Heart right ventricle (tissue), 16 donors: ENCODE data around the gene ADAT1. TPM values are rescaled to one million over a fixed set of nuclear protein-coding genes. Genes with fewer than 3 reads are reported as not detected.

Source experiments
- ATAC-seq, 8 donors: fragments of 200-7000 bp; cut with Tn5 transposase; one replicate each; pipeline ENCODE4 v1.9.1; 2020; ENCODE audit warnings: mild to moderate bottlenecking in 8 of 8, moderate library complexity in 8 of 8, moderate number of reproducible peaks in 1 of 8
- DNase-seq, 2 donors: peaks; one replicate each; pipeline ENCODE4 v3.0.0-alpha.2; 2020
- H3K27ac ChIP-seq, 10 donors: fragments of 200-600 bp; sonication (generic) in 2 of 10; one replicate each; pipeline versions ENCODE4 v1.5.0 to v1.8.0; 2020 to 2022; ENCODE audit warnings: mild to moderate bottlenecking in 3 of 10
- H3K27me3 ChIP-seq, 7 donors: fragments of 200-600 bp; one replicate each; pipeline ENCODE4 v1.8.0; 2021 to 2022; ENCODE audit warnings: mild to moderate bottlenecking in 2 of 7
- H3K36me3 ChIP-seq, 9 donors: fragments of 200-600 bp; sonication (generic) in 1 of 9; one replicate each; pipeline versions ENCODE4 v1.5.0 to v1.8.0; 2020 to 2022; ENCODE audit warnings: mild to moderate bottlenecking in 2 of 9
- H3K4me1 ChIP-seq, 9 donors: fragments of 200-600 bp; sonication (generic) in 1 of 9; one replicate each; pipeline versions ENCODE4 v1.5.0 to v1.8.0; 2020 to 2022; ENCODE audit warnings: mild to moderate bottlenecking in 4 of 9
- H3K4me3 ChIP-seq, 10 donors: fragments of 200-600 bp; sonication (generic) in 2 of 10; one replicate each; pipeline versions ENCODE4 v1.5.0 to v1.8.0; 2020 to 2022; ENCODE audit warnings: mild to moderate bottlenecking in 7 of 10, moderate library complexity in 2 of 10
- H3K9me3 ChIP-seq, 11 donors: fragments of 200-600 bp in 10 of 11; sonication (generic) in 2 of 11; one replicate each; pipeline versions ENCODE4 v1.5.0 to v1.8.0; 2013 to 2022; ENCODE audit warnings: mild to moderate bottlenecking in 2 of 11, control low read depth in 1 of 11, moderate library complexity in 1 of 11
- CTCF ChIP-seq, 9 donors: fragments of 200-600 bp; sonication (generic) in 2 of 9; IDR thresholded peaks; one replicate each; pipeline versions ENCODE4 v1.5.0 to v1.8.0; 2021 to 2022; ENCODE audit warnings: antibody characterized with exemption in 9 of 9, mild to moderate bottlenecking in 5 of 9, moderate library complexity in 1 of 9
- WGBS, 2 donors: extraction: QIAGEN DNeasy Blood & Tissue Kit; methylation state at CpG; one replicate each; pipeline ENCODE4 v1.1.7; 2013; ENCODE audit warnings: inconsistent platforms in 1 of 2; 5-methylcytosine and 5-hydroxymethylcytosine counted together
- intact Hi-C, 10 donors: fragments of 100-400 bp; cut with DNase I; formaldehyde crosslinking; loops; one replicate each; pipeline versions ENCODE4 v1.11.1 to v1.14.2; 2022
- polyA plus RNA-seq, 2 donors: library from polyadenylated mRNA; stranded (reverse); fragments of 200-250 nt; gene quantifications; one replicate each; pipeline ENCODE4 v1.2.3, GENCODE V29; 2013
- total RNA-seq, 10 donors: library from RNA; stranded (reverse); fragmentation: NEBNext Ultra II Directional in 3 of 10; extraction: Animal tissue kit (Norgen Biotek cat#: 25700) in 3 of 10; gene quantifications; one replicate each; pipeline versions ENCODE4 v1.2.1 to v1.2.4, GENCODE V29; 2021 to 2023
- donor health status: Arrhythmogenic right ventricular cardiomyopathy.
- donor health status: ischemic (EF 13 %, LVEDD 7.1; RV severe dilation, severe dysfunction).
- donor health status: healthy with polysubstance abuse.
- donor health status: DM: no; HTN: yes; CAD: no.
- donor health status: DM: no; HTN: no; CAD: no.
- donor health status: ischemic (EF 25% LVEDD 6.9; RV normal size, moderate dysfunction).
- donor health status: ischemic (EF 25% LVEDD 5.7; RV mildly dilated, moderate dysfunction).
- donor health status: healthy.
- donor health status: DM: yes; HTN: yes; CAD: no.
- donor health status: Ischemic cardiomyopathy.
- donor health status: ischemic (EF 35%, LVEDD 5.7; RV mildly dilated, moderate dysfunction).
- donor health status: nonischemic (EF 11% LVEDD 7.7; RV severe dilation, severe dysfunction).
- donor health status: DM: yes; HTN: yes; CAD: no.
- donor health status: PGD.
- donor health status: ischemic (EF 29% LVEDD 5.4; RV normal size, mild dysfunction).
- donor health status: nonischemic (EF 23%, LVEDD 6.1; RV moderate dilation, normal function).

The ADAT1 gene
- total and polyA plus RNA-seq, 12 donors = 6.1 to 30.6 (median 20.5) TPM

GRCh38 chr16:75558846-75559401 lies 64.2 kb downstream of the ADAT1 start:
- DNase-seq (no peak), ATAC-seq (no peak)
- 73% methylated on average over 2 of the region's 2 CpGs for WGBS, 2 donors
- Histone ChIP-seq H3K4me1 (peaks cover 4 to 27% (median 10%) of the 10 kb centered on the region in 9 donors), H3K27me3 (no peaks in the 10 kb centered on the region), H3K36me3 (no peaks in the 10 kb centered on the region), H3K27ac (no peak overlapping the region), H3K4me3 (no peak overlapping the region), H3K9me3 (no peaks in the 10 kb centered on the region)
- TF ChIP-seq CTCF (IDR thresholded peaks at IDR 0.05) = no peak
- intact Hi-C loops = loop anchor here in 3 of 10 donors (5.0 to 10.0 kb wide), 4 partner anchors 42 to 88 kb away; partner anchors contain the start of genes ADAT1 (in 1 of the 3), KARS1 (in 1 of the 3) and TERF2IP (in 1 of the 3)

- no peaks in the 10 kb centered on the region for H3K27me3 ChIP-seq
- H3K9me3 ChIP-seq = no peaks in the 10 kb centered on the region
- no peaks in the 10 kb centered on the region for H3K36me3 ChIP-seq
- peak overlapping the region; percentile 51 to 90 (median 86) for H3K27ac ChIP-seq
- intact Hi-C loops = loop anchor here in 4 of 10 donors (1.0 to 10.0 kb wide), 6 partner anchors 33 to 91 kb away; partner anchors contain the start of genes ADAT1 (in 2 of the 4), KARS1 (in 1 of the 4) and TERF2IP (in 1 of the 4)
- DNase-seq = no peak
- H3K4me3 ChIP-seq = peak overlapping the region in 9 of 10 donors; percentile 68 to 89 (median 73)
- peak in 2 of 8 donors; percentile 1 for ATAC-seq
- TF ChIP-seq CTCF (IDR thresholded peaks at IDR 0.05) = no peak
- H3K4me1 ChIP-seq = peaks cover 5 to 38% (median 15%) of the 10 kb centered on the region in 9 donors
- WGBS, 2 donors = 28 to 36% methylated on average over 16 of the region's 16 CpGs
These were observed 66.6 kb downstream of the ADAT1 start for GRCh38 chr16:75556431-75556950.

GRCh38 chr16:75555707-75556430 lies 67.2 kb downstream of the ADAT1 start, which contains the start of gene TMEM231:
TSS of gene TMEM231 (minus strand) at chr16:75556252. CDS start at chr16:75556209, 43 bp downstream.
- ATAC-seq (peak; percentile 96 to 97 (median 97)), DNase-seq (peak; percentile 98)
- no peaks in the 10 kb centered on the region for H3K27me3 ChIP-seq
- peak within 1 kb of the TSS; percentile 47 to 89 (median 72) for H3K4me3 ChIP-seq
- 0% methylated on average over 75 of the region's 75 CpGs for WGBS, 2 donors
- no peaks in the 10 kb centered on the region for H3K36me3 ChIP-seq
- H3K27ac ChIP-seq = peak within 1 kb of the TSS; percentile 57 to 90 (median 86)
- TF ChIP-seq CTCF (IDR thresholded peaks at IDR 0.05) = peak in 1 of 9 donors; percentile 15
- intact Hi-C loops = loop anchor here in 4 of 10 donors (1.0 to 10.0 kb wide), 7 partner anchors 10 to 91 kb away; partner anchors contain the start of genes ADAT1 (in 2 of the 4), GABARAPL2 (in 1 of the 4), KARS1 (in 1 of the 4) and TERF2IP (in 1 of the 4)
- H3K4me1 ChIP-seq = peaks cover 5 to 43% (median 15%) of the 10 kb centered on the region in 9 donors
- H3K9me3 ChIP-seq = no peaks in the 10 kb centered on the region

- Histone ChIP-seq H3K27ac (peak overlapping the region; percentile 43 to 90 (median 86)), H3K4me3 (peak overlapping the region; percentile 47 to 89 (median 72)), H3K9me3 (no peaks in the 10 kb centered on the region), H3K4me1 (peaks cover 5 to 46% (median 15%) of the 10 kb centered on the region in 9 donors), H3K27me3 (no peaks in the 10 kb centered on the region), H3K36me3 (no peaks in the 10 kb centered on the region)
- DNase-seq (peak; percentile 78 to 88), ATAC-seq (peak; percentile 75 to 89 (median 83))
- intact Hi-C loops = loop anchor here in 3 of 10 donors (1.0 to 10.0 kb wide), 5 partner anchors 11 to 92 kb away; partner anchors contain the start of genes ADAT1 (in 1 of the 3), GABARAPL2 (in 1 of the 3), KARS1 (in 1 of the 3) and TERF2IP (in 1 of the 3)
- WGBS, 2 donors = 1 to 3% methylated on average over 26 of the region's 26 CpGs
- TF ChIP-seq CTCF (IDR thresholded peaks at IDR 0.05) = no peak
These were observed 67.8 kb downstream of the ADAT1 start for GRCh38 chr16:75555213-75555706.
